NCI-H1092 (cell line): Measurements from ENCODE around the gene SUSD1.
"Not testable (repeated sequence)": the region's sequence is repeated elsewhere in the genome, so short reads cannot be mapped to it uniquely, and the experiment has no call there.

Experiments used
- DNase-seq: peaks from one replicate; lab custom pipeline; 2025; lab: John Stamatoyannopoulos, UW

SUSD1 gene

DNA sequence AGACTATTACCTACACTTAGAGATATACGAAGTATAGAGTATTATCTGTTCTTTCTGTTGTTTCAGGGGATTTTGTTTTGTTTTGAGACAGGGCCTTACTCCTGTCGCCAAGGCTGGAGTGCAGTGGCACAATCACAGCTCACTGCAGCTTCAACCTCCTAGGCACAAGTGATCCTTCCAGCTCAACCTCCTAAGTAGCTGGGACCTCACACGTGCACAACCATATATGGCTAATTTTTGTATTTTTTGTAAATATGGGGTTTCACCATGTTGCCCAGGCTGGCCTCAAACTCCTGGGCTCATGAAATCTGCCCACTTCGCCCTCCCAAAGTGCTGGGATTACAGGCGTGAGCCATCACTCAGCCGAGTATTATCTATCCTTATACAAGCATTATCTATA, 45.9 kb downstream of the SUSD1 start:
- DNase-seq: no peak

DNA sequence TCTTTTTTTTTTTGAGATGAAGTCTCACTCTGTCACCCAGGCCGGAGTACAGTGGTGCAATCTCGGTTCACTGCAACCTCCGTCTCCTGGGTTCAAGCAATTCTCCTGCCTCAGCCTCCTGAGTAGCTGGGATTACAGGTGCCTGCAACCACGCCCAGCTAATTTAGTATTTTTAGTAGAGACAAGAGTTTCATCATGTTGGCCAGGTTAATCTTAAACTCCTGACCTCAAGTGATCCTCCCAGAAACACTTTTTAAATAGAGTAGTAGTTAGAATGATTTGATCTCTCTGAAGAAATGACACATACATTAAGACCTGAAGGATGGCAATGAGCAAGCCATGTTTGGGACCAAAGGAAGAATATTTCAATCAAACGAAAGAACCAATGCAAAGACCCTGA, 46.7 kb downstream of the SUSD1 start:
- DNase-seq: not testable (repeated sequence)

DNA sequence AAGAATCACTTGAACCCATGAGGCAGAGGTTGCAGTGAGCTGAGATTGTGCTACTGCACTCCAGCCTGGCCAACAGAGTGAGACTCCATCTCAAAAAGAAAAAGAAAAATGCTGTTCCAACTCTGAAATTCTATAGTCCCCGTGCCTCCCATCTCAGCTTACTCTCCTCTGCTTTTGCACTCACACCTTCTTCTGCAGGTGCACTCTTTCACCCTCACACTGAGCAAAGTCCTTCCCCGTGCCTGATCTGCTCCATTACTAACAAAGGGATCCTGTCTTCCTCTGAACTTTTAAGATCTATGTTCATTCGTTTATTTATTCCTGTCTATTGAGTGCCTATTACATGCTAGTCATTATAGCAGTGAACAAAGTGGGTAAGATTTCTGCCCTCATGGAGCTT, 47.8 kb downstream of the SUSD1 start:
- DNase-seq: no peak

DNA sequence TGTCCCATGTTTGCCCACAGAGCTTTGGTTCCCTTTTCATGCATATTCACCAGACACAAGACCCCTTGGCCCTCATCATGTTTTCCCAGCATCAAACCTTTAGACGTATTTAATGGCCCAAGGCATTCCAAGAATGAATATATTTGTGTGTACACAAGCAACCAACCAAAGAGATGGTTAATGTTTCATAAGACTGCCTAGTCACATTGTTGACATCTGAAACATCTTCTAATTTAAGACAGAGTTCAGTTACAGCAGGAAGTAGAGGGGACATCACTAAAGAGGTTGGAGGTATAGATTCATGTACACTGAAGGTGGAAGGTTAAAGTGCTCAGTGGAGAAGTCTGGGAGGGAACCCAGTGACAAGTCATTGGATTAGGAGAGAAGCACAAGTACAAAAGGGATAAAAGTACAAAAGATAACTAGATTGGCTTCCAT, 49.1 kb downstream of the SUSD1 start:
- no peak for DNase-seq

DNA sequence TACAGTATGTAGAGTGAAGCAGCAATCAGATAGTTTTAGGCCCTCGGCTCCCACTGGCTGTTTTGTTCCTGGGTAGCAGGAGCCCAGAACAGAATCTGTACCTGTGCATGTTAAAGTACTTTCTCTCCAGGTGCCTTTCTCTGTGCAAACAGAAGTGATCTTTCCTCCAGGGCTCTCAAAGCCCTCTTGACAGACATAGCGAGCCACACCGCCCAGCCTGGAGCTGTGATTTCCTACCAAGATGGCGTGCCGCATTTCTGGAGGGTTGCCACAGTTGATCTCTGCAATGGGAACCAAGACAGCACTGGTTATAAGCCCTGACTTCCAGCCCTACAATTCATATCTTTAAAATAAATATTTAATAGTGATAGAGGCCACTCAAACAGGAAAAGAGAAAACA, 50.9 kb downstream of the SUSD1 start:
- no peak for DNase-seq

DNA sequence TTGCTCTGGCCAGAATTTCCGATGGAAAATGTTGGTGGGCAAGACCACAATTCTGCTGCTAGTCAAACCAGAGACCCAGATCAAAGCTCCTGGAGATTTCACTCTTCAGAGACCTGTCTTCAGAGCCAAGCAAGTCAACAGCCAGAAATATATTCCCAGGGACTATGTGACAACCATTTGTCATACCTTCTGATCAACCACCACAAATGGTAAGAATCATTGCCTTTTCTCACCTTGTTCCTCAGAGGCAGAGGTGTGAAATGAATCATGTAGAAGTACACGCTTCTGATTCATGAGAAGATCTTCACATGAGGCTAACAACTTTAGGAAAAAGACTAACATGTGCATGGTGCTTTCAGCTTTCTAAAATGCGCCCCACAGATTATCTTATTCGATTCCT, 53.5 kb downstream of the SUSD1 start:
- DNase-seq: no peak

DNA sequence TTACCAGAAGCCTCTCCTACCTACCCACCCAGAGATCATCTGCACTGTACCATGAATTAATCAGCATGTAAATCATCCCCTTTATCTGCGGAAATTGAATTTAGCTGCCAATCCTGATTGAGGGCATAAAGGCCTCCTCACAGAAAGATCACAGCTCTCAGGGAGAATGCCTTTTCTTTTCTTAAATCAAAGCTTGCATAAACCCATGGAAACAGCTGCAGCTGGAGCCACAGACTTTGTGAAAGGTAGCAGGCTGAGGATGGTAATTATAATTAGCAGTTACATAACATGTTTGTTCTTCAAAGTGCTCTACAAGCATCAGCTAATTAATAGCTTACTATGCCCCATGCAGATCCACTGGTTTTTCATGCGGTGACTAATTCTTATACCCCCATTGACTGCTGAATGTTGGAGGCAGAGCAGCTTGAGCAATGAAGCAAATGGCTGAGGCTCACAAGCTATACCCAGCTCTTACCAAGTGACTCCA, 54.6 kb downstream of the SUSD1 start:
- DNase-seq: no peak

DNA sequence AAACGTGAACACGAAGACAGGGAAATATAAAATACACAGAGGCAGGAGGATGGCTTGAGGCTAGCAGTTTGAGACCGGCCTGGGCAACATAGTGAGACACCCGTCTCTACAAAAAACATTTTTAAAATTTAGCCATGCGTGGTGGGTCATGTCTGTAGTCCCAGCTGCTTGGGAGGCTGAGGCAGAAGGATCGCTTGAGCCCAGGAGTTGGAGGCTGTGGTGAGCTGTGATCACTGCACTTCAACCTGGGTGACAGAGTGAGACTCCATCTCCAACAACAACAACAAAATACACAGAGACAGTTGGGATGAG, 55.1 kb downstream of the SUSD1 start:
- DNase-seq: no peak

DNA sequence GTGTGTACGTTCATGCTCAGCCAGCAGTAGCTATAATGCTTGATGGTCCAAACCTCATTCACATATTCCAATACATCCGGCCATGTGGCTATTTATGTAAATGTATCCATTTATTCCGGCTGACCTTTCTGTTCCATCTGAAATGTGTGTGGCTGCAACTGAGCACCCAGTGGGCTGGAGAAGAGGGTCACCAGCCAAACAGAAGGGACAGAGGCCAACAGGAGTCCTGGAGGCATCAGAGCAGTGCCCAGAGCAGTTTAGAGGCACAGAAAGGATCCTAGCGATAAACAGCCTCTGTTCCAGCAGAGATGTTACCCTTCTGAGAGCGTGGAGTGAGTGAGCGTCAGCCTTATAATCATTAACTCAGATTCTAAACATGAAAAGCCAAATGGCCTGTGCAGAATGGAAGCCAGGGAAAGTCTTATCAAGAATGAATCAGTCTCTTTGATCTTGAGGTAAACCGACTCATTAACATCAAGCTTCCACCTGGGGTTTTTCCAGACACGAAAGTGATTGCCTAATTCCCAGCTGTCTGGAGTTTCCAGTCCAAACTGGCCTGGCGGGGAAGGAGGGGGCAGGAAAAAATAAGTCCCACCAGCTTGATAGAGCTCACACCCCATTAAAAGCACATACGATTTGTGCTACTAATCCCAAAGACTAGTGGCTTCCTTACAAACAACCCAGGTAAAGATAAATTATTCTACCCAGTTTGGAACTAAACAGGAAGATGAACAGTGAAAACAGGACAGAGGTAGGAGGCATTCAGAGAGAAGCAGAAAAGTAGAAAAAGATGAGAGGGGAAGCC, 55.7 kb downstream of the SUSD1 start:
- no peak for DNase-seq

DNA sequence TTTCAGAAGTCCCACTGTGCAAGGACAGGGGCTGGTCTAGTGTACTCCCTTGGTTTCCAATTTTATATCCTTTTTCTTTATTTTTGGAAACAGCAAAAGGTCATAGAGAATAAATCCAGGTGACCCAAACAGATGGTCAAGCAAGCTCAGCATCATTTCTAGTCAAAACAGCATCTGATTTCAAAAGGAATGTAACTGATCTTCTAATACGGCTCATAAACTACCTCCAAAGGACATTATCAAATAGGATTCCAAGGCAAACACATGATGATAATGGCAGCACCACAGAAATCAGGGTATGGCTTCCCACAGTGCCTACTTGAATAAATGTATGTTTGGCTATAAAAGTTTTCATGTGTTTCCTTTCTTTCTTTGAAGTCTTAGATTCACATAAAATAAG, 57.1 kb downstream of the SUSD1 start:
- no peak for DNase-seq

DNA sequence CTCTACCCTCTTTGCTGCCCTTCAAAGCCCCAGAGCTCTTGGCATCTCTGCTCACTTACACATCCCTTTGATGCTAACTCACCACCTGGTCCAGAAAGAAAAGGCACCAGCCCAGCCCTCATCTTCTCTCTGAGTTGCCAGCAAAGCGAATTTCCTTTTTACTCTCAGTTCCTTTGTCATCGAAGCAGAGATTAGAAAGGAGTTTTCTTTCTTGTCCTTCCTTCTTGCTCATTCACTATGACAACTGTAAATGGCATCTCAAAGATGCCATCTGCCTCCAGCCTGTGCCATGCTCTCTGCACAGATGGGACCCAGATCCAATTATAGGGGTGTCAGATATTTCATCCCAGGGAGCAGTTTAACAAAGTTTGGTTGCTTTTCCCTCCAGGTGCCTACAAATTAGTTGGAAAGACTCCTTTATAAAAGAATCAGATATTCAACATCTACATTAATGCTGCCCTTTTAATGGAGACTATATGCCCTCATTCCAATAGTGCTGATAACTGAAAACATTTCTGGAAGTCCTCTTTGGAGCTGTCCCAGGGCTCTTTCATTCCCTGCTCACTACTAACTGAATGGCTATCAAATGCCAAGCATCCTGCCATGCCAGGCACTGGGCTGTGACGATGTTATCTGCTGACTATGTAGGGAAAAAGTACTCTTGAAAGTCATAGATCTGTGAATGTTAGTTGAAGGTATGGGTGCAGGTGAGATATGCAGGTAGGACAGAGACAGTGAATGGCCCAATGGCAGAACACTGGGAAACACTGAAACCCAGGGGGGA, 58.9 kb downstream of the SUSD1 start:
- DNase-seq: no peak

DNA sequence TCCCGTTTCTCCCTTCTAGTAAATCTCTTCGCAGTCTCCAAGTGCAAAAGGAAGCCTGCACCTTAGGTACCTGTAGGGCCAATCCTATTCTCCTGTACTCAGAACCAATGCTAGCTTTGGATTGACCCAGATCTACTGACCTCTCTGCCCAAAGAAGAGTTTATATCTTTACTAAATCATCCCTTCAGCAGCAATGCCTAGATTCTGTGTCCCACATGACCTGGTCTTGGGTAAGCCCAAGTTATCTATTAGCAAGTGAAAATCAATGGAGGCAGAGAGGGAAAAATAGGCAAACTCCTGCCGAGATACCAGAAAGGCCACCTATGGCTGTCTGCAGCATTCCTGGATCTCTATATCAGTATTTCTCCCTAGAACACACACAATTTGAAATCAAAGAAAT, 60.0 kb downstream of the SUSD1 start:
- DNase-seq: no peak

DNA sequence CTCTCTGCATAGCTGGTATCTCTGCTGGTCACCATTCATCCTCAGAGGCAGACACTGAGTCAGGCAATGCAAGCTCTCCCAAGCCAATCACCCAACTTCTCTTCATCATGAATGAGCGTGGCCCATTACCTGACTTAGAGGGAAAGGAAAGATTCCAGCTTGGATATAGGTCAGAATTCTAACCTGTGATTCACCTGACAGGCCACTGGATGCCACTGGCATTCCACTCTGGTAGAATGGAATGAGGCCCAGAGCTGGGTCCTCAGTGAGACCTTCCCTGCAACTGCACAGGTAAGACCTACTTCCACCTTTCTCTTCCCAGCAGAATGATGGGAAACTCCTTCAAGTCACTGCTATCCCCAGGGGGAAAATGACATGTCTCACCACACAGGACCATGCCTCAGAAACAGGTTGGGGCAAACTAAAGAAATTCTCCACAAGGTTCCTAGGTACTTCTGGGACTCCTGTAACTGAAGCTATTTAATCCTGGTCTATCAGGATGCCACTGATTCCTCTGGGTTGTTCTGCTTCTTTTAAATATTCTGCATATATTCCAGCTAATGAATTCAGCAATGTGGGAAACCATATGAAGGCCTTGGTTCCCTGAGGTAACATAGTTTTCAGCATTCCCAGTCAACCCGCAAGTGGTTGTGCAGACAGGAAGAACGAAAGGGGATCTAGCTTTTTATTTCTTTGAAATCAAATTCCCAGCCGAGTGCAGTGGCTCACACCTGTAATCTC, 62.0 kb downstream of the SUSD1 start:
- DNase-seq: peak; percentile 6

DNA sequence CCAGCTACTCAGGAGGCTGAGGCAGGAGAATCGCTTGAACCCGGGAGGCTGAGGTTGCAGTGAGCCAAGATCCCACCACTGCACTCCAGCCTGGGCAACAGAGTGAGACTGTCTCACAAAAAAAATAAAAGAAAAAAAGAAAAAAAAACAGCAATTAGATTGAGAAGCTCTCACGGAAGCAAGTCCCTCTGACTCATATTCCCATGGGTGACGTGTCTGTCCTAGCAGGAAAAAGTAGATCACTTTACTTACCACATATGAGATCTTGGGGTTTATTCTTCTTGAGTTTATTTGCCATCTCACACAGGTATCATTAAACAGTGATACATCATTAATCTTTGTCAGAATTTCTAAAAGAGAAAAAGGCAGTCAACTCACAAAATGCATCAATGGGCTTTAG, 62.6 kb downstream of the SUSD1 start:
- no peak for DNase-seq

DNA sequence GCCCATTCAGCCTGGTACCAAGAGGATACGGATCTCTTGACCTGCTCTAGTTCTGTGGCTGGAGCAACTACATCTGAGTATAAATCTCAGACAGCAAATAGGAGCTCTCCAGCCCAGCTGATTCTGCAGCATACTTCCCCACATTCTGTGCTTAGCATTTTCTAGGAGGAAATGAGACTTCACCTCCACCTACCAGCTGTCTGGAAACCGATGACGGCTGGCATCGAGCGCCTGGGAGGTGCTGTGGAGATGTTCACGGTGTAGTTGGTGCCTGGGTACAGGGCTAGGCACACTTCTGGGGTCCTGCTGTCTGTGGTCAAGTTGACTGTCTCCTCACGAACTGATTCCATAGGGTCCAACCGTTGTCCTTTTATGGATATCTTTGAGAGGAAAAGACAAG, 63.6 kb downstream of the SUSD1 start:
- DNase-seq: no peak

DNA sequence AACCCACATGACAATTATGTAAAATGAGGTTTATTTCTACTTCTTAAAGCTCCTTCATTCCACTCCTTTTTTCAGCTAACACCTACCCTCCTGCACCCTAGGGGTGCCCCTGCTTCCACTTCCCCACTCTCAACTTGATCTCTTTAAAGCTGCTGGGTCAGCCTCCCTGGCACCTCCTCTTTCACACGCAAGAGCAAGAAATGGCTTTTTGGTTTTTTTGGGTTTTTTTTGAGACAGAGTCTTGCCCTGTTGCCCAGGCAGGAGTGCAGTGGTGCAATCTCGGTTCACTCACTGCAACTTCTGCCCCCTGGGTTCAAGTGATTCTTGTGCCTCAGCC, 64.4 kb downstream of the SUSD1 start:
- DNase-seq: no peak

DNA sequence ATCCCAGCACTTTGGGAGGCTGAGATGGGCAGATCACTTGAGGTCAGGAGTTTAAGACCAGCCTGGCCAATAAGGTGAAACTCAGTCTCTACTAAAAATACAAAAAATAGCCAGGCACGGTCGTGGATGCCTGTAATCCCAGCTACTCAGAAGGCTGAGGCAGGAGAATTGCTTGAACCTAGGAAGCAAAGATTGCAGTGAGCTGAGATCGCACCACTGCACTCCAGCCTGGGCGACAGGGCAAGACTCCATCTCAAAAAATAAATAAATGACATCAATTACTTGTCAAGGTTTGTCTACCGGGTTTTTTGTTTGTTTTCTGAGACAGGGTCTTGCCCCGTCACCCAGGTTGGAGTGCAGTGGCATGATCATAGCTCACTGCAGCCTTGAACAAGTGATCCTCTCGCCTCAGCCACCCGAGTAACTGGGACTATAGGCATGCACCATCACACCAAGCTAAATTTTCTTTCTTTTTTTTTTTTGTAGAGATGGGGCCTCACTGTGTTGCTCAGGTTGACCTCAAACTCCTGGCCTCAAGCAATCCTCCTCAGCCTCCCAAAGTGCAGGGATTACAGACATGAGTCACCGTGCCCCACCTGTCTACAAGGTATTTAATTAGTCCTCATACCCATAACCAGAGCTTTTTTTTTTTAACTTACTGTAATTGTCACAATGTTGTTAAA, 64.9 kb downstream of the SUSD1 start:
- no peak for DNase-seq

DNA sequence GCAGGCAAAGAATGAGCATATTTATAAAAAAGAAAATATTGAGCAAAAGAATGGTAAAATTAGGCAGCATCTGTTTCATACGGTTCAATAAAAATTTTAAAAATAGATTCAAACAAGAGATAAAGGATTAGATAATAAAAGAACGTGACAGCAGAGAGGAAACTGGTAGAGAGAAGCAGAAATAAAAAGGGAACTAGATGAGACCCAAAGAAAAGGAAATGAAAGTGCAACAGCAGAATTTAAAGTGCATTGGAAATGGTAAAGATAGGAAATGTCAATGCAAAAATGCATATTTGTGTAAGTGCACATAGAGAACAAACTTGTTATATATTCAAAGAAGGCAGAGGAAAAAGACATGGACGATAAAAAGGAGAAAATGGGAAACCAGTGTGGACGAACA, 70.2 kb downstream of the SUSD1 start:
- DNase-seq: no peak

DNA sequence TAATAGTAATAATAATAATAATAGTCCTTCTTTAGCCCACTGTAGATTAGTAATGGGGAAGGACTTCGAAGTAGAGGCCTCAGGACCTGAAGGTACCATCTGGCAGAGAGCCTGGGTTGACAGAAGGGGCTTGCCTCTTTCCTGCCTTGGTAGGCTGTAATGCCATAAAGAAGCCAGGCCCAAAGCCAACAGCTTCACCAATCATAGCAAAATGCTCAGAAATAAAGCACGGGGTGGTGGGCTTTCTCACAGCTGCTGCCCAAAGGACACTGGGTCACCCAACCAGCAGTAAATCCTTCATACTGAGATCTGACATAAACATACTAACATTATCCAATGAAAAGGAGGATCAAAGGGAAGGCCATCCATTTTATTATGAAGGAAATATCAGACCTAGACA, 70.7 kb downstream of the SUSD1 start:
- no peak for DNase-seq

DNA sequence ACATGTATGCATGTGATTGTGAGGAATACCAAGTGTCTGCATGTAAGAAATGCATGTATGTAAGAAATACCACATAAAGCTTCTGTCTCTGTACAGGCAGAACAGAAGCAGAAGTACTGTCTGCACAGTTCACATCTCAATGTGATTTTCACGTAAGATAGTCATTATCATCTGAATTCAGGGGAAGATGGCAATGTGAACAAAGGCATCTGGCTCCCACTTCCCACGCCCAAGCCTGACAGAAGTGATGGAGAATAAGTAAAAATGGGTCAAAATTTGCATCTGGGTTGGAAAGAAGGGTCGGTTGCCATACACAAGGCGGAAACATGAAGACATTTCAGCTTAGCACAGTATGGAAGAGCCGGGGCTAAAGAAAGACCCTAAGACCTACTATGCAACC, 71.7 kb downstream of the SUSD1 start:
- DNase-seq: no peak

DNA sequence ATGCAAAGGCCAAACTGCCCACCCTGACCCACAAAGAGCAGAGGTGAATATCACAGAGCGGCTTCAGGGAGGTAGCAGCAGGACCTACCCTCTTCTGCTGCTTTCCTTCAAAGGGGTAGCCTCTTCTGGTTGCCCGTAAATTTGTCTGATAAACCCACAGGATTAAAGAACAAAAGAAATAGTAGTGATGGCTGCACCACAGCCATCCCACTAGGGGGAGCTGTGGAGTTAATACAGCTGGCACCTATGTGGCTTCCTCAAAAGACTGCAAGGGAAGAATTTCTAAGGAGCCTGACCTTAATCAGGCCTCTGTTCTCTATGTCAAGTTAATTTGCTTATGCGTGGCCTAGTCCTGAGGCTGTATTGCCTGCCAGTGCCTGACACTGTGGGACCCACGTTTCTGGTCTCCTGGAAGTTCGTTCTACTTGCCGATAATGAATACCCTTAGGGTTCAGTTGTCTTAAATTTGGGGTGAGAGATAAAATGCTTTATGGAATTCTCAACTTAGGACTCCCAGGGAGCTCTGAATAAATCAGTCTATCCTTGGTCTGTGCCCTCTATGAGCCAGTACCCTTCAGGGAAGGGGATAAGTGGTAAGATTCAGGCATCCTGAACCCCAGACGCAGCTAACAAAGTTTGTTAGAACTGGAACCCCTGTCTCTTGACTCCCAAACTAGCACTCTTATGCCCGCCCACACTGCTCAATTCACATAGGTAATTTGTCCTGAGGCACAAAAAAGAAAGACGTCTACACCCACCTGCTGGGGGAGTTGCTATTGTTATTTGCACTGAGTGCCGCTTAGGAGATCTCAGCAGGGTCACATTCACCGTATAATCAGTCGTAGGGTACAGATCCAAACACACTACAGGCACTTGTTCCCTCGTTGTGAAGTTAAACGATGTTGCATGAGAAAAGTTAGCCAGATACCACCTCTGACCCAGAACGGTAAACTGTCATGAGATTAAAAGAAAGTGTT, 77.1 kb downstream of the SUSD1 start:
- peak; percentile 6 for DNase-seq
